ENCODE results near the gene STK33.

GRCh38 chr11:8558436-8558835 lies 35.6 kb downstream of the STK33 start:
- no peak for TF ChIP-seq CTCF (IDR thresholded peaks at IDR 0.05; ENCODE audit: poor library complexity, severe bottlenecking)
- TF ChIP-seq EP300 (conservative IDR thresholded peaks at IDR 0.05; ENCODE audit: poor library complexity, severe bottlenecking): no peak
- TF ChIP-seq RAD21 (conservative IDR thresholded peaks at IDR 0.05): no peak
- no peak for TF ChIP-seq REST (IDR thresholded peaks at IDR 0.05; ENCODE audit: borderline replicate concordance)
- no peak for TF ChIP-seq SMC3 (conservative IDR thresholded peaks at IDR 0.05; ENCODE audit: poor library complexity)
- TF ChIP-seq EZH2 (IDR thresholded peaks at IDR 0.05; ENCODE audit: borderline replicate concordance, insufficient read depth, low read length, poor library complexity, severe bottlenecking): no peak
- TF ChIP-seq TAF1 (IDR thresholded peaks at IDR 0.05; ENCODE audit: low read depth): no peak

Data from neural cell (in vitro differentiated cells).